Stimulated activated CD8-positive, alpha-beta memory T cell treated with anti-CD3 and anti-CD28 coated beads, Interleukin-12 subunit alpha, Interleukin-12 subunit beta, amount 100 ng/mL, for 4 hours (primary cell): ENCODE results near the gene TRIM63.

ENCODE experiments used
- DNase-seq: peaks from one replicate; pipeline ENCODE4 v3.0.0-alpha.2; 2020; ENCODE audit warnings: low read depth

The TRIM63 gene

GRCh38 chr1:26034504-26035202 is 32.8 kb downstream of the TRIM63 start:
- DNase-seq: no peak

GRCh38 chr1:26032656-26033357 is 34.6 kb downstream of the TRIM63 start:
- no peak for DNase-seq

- DNase-seq: no peak
Measured at GRCh38 chr1:26031611-26032220, 35.7 kb downstream of the TRIM63 start.

- DNase-seq: no peak
Measured at GRCh38 chr1:26031196-26031595, 36.2 kb downstream of the TRIM63 start.

- DNase-seq: no peak
Measured at GRCh38 chr1:26029864-26030481, 37.5 kb downstream of the TRIM63 start.

- no peak for DNase-seq
Measured at GRCh38 chr1:26029054-26029863, 38.2 kb downstream of the TRIM63 start.

- no peak for DNase-seq
Measured at GRCh38 chr1:26028490-26028980, 38.9 kb downstream of the TRIM63 start.

GRCh38 chr1:26027716-26028489 is 39.5 kb downstream of the TRIM63 start:
- DNase-seq: no peak

GRCh38 chr1:26025517-26025916 is 41.9 kb downstream of the TRIM63 start:
- DNase-seq: no peak

- DNase-seq: no peak
Measured at GRCh38 chr1:26025060-26025459, 42.4 kb downstream of the TRIM63 start.

GRCh38 chr1:26023826-26024225 is 43.6 kb downstream of the TRIM63 start:
- DNase-seq: no peak

GRCh38 chr1:26023009-26023408 is 44.4 kb downstream of the TRIM63 start:
- DNase-seq: no peak

GRCh38 chr1:26022404-26022779 is 45.0 kb downstream of the TRIM63 start:
- DNase-seq: no peak

- DNase-seq: no peak
Measured at GRCh38 chr1:26021647-26022403, 45.6 kb downstream of the TRIM63 start, which contains the start of gene EXTL1. TSS of gene EXTL1 (plus strand) at chr1:26021775. CDS start at chr1:26022647, 872 bp downstream.

- DNase-seq: no peak
Measured at GRCh38 chr1:26020941-26021646, 46.3 kb downstream of the TRIM63 start.

GRCh38 chr1:26020330-26020768 is 47.1 kb downstream of the TRIM63 start:
- no peak for DNase-seq

GRCh38 chr1:26019641-26020315 is 47.7 kb downstream of the TRIM63 start:
- no peak for DNase-seq

- no peak for DNase-seq
Measured at GRCh38 chr1:26017606-26018005, 49.8 kb downstream of the TRIM63 start.
